Measurements from ENCODE around the gene PLXNA4.

- TF ChIP-seq EZH2 (IDR thresholded peaks at IDR 0.05; ENCODE audit: insufficient read depth, low read length) (no peak), CTCF (IDR thresholded peaks at IDR 0.05; ENCODE audit: insufficient read depth, low read depth, low read length) (no peak)
Measured at GRCh38 chr7:132607656-132608055, 31.4 kb upstream of the PLXNA4 start.

All from astrocyte (in vitro differentiated cells and primary cell).